Neural cell (in vitro differentiated cells): ENCODE data around the gene IPO5. TPM values are rescaled to one million over a fixed set of nuclear protein-coding genes. Genes with fewer than 3 reads are reported as not detected.

Source experiments
- H2AFZ ChIP-seq: fragments of 200-600, 300-800 bp; sonication (generic), shearing (Covaris generic); 2 replicates; pipeline ENCODE4 v1.6.0; 2014; ENCODE audit warnings: low read depth, mild to moderate bottlenecking, antibody characterized with exemption, low read length, moderate library complexity
- H3F3A ChIP-seq: fragments of 200-600 bp; shearing (Covaris generic); 2 replicates; pipeline ENCODE4 v1.6.1; 2016; ENCODE audit warnings: mild to moderate bottlenecking, moderate library complexity, mixed read lengths, antibody characterized with exemption, low read length; ENCODE audit not compliant: insufficient read depth, poor library complexity, severe bottlenecking
- H3K27ac ChIP-seq: fragments of 200-600, 300-800 bp; sonication (generic), shearing (Covaris generic); 2 replicates; pipeline ENCODE4 v1.5.1; 2014; ENCODE audit warnings: mild to moderate bottlenecking, low read length, moderate library complexity
- H3K27me3 ChIP-seq: fragments of 300-800, 200-600 bp; sonication (generic), shearing (Covaris generic); 2 replicates; pipeline ENCODE4 v1.6.0; 2014; ENCODE audit warnings: mild to moderate bottlenecking, low read depth, low read length, moderate library complexity; ENCODE audit not compliant: insufficient read depth
- H3K36me3 ChIP-seq: fragments of 300-800, 200-600 bp; sonication (generic), shearing (Covaris generic); 2 replicates; pipeline ENCODE4 v1.5.1; 2014; ENCODE audit warnings: mild to moderate bottlenecking, antibody characterized with exemption, low read length, moderate library complexity; ENCODE audit not compliant: insufficient read depth
- H3K4me2 ChIP-seq: fragments of 300-800, 200-600 bp; sonication (generic), shearing (Covaris generic); 2 replicates; pipeline ENCODE4 v1.6.0; 2014; ENCODE audit warnings: mild to moderate bottlenecking, low read length
- H3K4me3 ChIP-seq: fragments of 300-800, 200-600 bp; sonication (generic), shearing (Covaris generic); 2 replicates; pipeline ENCODE4 v1.5.1; 2014; ENCODE audit warnings: mild to moderate bottlenecking, low read length, moderate library complexity
- H3K79me2 ChIP-seq: fragments of 200-600 bp; shearing (Covaris generic); replicated peaks from 2 replicates; pipeline ENCODE4 v1.6.0; 2014; ENCODE audit warnings: mild to moderate bottlenecking, low read length, moderate library complexity; ENCODE audit not compliant: insufficient read depth
- H3K9ac ChIP-seq: fragments of 300-800, 200-600 bp; sonication (generic), shearing (Covaris generic); 2 replicates; pipeline ENCODE4 v1.6.1; 2016; ENCODE audit warnings: mild to moderate bottlenecking, low read length, mixed read lengths
- H3K9me2 ChIP-seq: fragments of 200-600 bp; shearing (Covaris generic); 2 replicates; pipeline ENCODE4 v1.6.1; 2016; ENCODE audit warnings: mild to moderate bottlenecking, low read length, mixed read lengths; ENCODE audit not compliant: insufficient read depth
- H3K9me3 ChIP-seq: fragments of 200-600, 300-800 bp; sonication (generic), shearing (Covaris generic); 2 replicates; pipeline ENCODE4 v1.6.1; 2016; ENCODE audit warnings: mild to moderate bottlenecking, mixed run types, low read length, moderate library complexity, mixed read lengths
- H4K20me1 ChIP-seq: fragments of 200-600 bp; shearing (Covaris generic); 2 replicates; pipeline ENCODE4 v1.6.1; 2016; ENCODE audit warnings: mild to moderate bottlenecking, mixed run types; ENCODE audit not compliant: insufficient read depth
- EP300 ChIP-seq: fragments of 450-650 bp; conservative IDR thresholded peaks from 2 replicates; pipeline ENCODE4 v1.6.1; 2014; ENCODE audit warnings: antibody characterized with exemption, mild to moderate bottlenecking, moderate library complexity; ENCODE audit not compliant: poor library complexity, severe bottlenecking
- EZH2 ChIP-seq: fragments of 200-600, 300-800 bp; shearing (Covaris generic), sonication (generic); IDR thresholded peaks from 2 replicates; pipeline ENCODE4 v1.6.1; 2014; ENCODE audit warnings: antibody characterized with exemption, low read length, borderline replicate concordance, mild to moderate bottlenecking; ENCODE audit not compliant: insufficient read depth, poor library complexity, severe bottlenecking
- MXI1 ChIP-seq: fragments of 450-650 bp; conservative IDR thresholded peaks from 2 replicates; pipeline ENCODE4 v1.6.1; 2014; ENCODE audit warnings: antibody characterized with exemption, mild to moderate bottlenecking; ENCODE audit not compliant: poor library complexity, severe bottlenecking
- POLR2AphosphoS5 ChIP-seq: IDR thresholded peaks from 2 replicates; pipeline ENCODE4 v1.6.1; 2012
- RAD21 ChIP-seq: fragments of 450-650 bp; conservative IDR thresholded peaks from 2 replicates; pipeline ENCODE4 v1.6.1; 2014; ENCODE audit warnings: antibody characterized with exemption, mild to moderate bottlenecking, moderate library complexity
- SMC3 ChIP-seq: fragments of 450-650 bp; conservative IDR thresholded peaks from 2 replicates; pipeline ENCODE4 v1.6.1; 2014; ENCODE audit warnings: antibody characterized with exemption, mild to moderate bottlenecking, moderate library complexity; ENCODE audit not compliant: poor library complexity
- TAF1 ChIP-seq: IDR thresholded peaks from 2 replicates; pipeline ENCODE4 v1.6.1; 2012; ENCODE audit warnings: low read depth
- polyA plus RNA-seq: library from polyadenylated mRNA; depleted of rRNA; stranded (reverse); fragments of >200 nt; gene quantifications from 2 replicates; pipeline ENCODE4 v1.2.3, GENCODE V29; 2014
- TF ChIP-seq, protein P1 (sequence below): fragments of 450-650 bp; IDR thresholded peaks from 2 replicates; pipeline ENCODE4 v1.5.1; 2014; ENCODE audit warnings: antibody characterized with exemption, mild to moderate bottlenecking, moderate library complexity; ENCODE audit not compliant: poor library complexity, severe bottlenecking
- TF ChIP-seq, protein P2 (sequence below): IDR thresholded peaks from 2 replicates; pipeline ENCODE4 v1.6.1; 2012; ENCODE audit warnings: borderline replicate concordance

Gene IPO5
- polyA plus RNA-seq, 1 donor from 2014 or later: 83.4 TPM

DNA sequence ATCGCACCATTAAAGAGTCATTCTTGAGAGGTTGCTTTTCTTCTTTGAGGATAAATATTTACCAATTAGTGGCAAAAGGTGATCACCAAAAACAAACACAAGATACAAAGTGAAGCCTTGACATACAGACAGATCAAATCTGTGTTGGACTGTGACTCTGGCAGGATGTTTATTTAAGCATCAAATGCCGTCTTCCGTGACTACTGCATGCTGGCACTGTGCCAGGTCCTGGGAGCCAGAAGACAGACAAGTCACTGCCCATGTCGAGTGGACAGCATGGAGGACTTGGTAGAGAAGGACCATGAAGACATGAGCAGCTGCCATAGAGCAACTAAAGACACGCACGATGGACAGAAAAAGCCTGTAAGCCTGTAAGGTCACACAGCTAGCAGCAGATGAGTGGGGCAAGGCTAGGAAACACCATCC lies 96.6 kb downstream of the IPO5 start:
- Histone ChIP-seq H3K9ac (no peak overlapping the region), H2AFZ (no peak overlapping the region), H3K36me3 (no peaks in the 10 kb centered on the region), H3F3A (no peaks in the 10 kb centered on the region), H3K9me2 (no peaks in the 10 kb centered on the region), H3K4me2 (no peak overlapping the region), H3K27ac (no peak overlapping the region), H3K79me2 (no peaks in the 10 kb centered on the region), H4K20me1 (no peaks in the 10 kb centered on the region), H3K4me3 (no peak overlapping the region), H3K9me3 (no peaks in the 10 kb centered on the region), H3K27me3 (no peaks in the 10 kb centered on the region)
- no peak for TF ChIP-seq SMC3
- TF ChIP-seq MXI1: no peak

DNA sequence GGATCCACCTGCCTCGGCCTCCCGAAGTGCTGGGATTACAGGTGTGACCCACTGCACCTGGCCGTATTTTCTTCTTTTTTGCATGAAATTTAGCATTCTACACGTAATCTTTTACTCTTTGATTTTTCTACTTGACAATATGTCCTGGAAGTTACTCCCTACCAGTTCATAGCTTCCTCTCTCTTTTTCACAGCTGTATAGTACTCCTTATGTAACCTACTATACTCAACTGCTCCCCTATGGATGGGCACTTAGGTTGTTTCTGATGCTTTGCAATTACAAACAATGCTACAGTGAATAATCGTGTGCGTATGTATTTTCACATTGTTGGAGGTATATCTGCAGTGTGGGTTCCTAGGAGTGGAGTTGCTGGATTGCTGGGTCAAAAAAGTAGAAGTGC lies 98.9 kb downstream of the IPO5 start:
- H3K4me3 ChIP-seq: no peak overlapping the region
- TF ChIP-seq, protein P1, sequence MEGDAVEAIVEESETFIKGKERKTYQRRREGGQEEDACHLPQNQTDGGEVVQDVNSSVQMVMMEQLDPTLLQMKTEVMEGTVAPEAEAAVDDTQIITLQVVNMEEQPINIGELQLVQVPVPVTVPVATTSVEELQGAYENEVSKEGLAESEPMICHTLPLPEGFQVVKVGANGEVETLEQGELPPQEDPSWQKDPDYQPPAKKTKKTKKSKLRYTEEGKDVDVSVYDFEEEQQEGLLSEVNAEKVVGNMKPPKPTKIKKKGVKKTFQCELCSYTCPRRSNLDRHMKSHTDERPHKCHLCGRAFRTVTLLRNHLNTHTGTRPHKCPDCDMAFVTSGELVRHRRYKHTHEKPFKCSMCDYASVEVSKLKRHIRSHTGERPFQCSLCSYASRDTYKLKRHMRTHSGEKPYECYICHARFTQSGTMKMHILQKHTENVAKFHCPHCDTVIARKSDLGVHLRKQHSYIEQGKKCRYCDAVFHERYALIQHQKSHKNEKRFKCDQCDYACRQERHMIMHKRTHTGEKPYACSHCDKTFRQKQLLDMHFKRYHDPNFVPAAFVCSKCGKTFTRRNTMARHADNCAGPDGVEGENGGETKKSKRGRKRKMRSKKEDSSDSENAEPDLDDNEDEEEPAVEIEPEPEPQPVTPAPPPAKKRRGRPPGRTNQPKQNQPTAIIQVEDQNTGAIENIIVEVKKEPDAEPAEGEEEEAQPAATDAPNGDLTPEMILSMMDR: no peak
- TF ChIP-seq MXI1: no peak
- TF ChIP-seq, protein P2, sequence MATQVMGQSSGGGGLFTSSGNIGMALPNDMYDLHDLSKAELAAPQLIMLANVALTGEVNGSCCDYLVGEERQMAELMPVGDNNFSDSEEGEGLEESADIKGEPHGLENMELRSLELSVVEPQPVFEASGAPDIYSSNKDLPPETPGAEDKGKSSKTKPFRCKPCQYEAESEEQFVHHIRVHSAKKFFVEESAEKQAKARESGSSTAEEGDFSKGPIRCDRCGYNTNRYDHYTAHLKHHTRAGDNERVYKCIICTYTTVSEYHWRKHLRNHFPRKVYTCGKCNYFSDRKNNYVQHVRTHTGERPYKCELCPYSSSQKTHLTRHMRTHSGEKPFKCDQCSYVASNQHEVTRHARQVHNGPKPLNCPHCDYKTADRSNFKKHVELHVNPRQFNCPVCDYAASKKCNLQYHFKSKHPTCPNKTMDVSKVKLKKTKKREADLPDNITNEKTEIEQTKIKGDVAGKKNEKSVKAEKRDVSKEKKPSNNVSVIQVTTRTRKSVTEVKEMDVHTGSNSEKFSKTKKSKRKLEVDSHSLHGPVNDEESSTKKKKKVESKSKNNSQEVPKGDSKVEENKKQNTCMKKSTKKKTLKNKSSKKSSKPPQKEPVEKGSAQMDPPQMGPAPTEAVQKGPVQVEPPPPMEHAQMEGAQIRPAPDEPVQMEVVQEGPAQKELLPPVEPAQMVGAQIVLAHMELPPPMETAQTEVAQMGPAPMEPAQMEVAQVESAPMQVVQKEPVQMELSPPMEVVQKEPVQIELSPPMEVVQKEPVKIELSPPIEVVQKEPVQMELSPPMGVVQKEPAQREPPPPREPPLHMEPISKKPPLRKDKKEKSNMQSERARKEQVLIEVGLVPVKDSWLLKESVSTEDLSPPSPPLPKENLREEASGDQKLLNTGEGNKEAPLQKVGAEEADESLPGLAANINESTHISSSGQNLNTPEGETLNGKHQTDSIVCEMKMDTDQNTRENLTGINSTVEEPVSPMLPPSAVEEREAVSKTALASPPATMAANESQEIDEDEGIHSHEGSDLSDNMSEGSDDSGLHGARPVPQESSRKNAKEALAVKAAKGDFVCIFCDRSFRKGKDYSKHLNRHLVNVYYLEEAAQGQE: no peak
- TF ChIP-seq POLR2AphosphoS5: no peak
- no peak for TF ChIP-seq RAD21
- TF ChIP-seq SMC3: no peak
- TF ChIP-seq EZH2: no peak
- no peak for TF ChIP-seq EP300
- TF ChIP-seq TAF1: no peak
- no peak overlapping the region for H2AFZ ChIP-seq
- H3K9me2 ChIP-seq: no peaks in the 10 kb centered on the region
- H3K27ac ChIP-seq: no peak overlapping the region
- no peaks in the 10 kb centered on the region for H3K79me2 ChIP-seq
- no peaks in the 10 kb centered on the region for H3K36me3 ChIP-seq
- H4K20me1 ChIP-seq: no peaks in the 10 kb centered on the region
- no peak overlapping the region for H3K9ac ChIP-seq
- H3K9me3 ChIP-seq: no peaks in the 10 kb centered on the region
- H3F3A ChIP-seq: no peaks in the 10 kb centered on the region
- no peaks in the 10 kb centered on the region for H3K27me3 ChIP-seq
- no peak overlapping the region for H3K4me2 ChIP-seq

DNA sequence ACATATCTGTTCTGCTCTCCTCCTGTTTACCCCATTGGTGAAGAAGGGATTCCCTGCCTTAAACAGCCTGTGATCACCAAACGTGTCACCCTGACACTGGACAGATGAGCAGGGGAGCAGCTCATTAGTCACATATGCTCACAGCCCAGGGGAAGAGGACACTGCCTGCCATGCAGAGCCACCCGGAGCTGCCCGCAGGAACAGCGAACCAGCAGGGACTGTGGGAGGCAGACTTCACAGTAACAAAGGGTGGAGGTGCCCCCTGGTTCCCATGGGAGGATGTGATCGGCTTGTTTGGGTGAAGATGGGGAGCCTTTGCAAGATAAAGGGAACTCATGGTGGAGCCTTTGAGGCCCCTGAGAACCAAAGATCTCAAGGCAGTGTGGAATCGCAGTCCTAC lies 100.8 kb downstream of the IPO5 start:
- H4K20me1 ChIP-seq: no peaks in the 10 kb centered on the region
- H3K79me2 ChIP-seq: no peaks in the 10 kb centered on the region
- H3K9me2 ChIP-seq: no peaks in the 10 kb centered on the region
- TF ChIP-seq, protein P2: no peak
- no peak for TF ChIP-seq TAF1
- no peaks in the 10 kb centered on the region for H3K36me3 ChIP-seq
- H3K9ac ChIP-seq: no peak overlapping the region
- H3F3A ChIP-seq: no peaks in the 10 kb centered on the region
- H3K4me3 ChIP-seq: no peak overlapping the region
- no peak overlapping the region for H3K27ac ChIP-seq
- no peak overlapping the region for H3K4me2 ChIP-seq
- no peaks in the 10 kb centered on the region for H3K27me3 ChIP-seq
- no peak overlapping the region for H2AFZ ChIP-seq
- no peaks in the 10 kb centered on the region for H3K9me3 ChIP-seq
